ENCODE results near the gene CCNY.

CCNY gene

GRCh38 chr10:35573796-35574195 is 237.5 kb downstream of the CCNY start:
- no peak for DNase-seq
- H3K4me2 ChIP-seq (ENCODE audit: low read depth, low read length) = no peak overlapping the region
- H3K27me3 ChIP-seq (replicated peaks; ENCODE audit: insufficient read depth, low read length) = no peaks in the 10 kb centered on the region
- H3K79me2 ChIP-seq (ENCODE audit: low read length) = no peaks in the 10 kb centered on the region
- H3K9ac ChIP-seq (ENCODE audit: low read length) = no peak overlapping the region
- no peaks in the 10 kb centered on the region for H4K20me1 ChIP-seq (ENCODE audit: insufficient read depth, low read length)
- H3K4me3 ChIP-seq (ENCODE audit: low read length) = no peak overlapping the region
- no peaks in the 10 kb centered on the region for H3F3A ChIP-seq (ENCODE audit: insufficient read depth, low read length)
- H3K36me3 ChIP-seq (replicated peaks; ENCODE audit: insufficient read depth, low read length) = no peaks in the 10 kb centered on the region
- no peak overlapping the region for H2AFZ ChIP-seq (ENCODE audit: low read length)
- H3K4me1 ChIP-seq (ENCODE audit: low read length) = no peaks in the 10 kb centered on the region
- H3K27ac ChIP-seq (ENCODE audit: low read length) = no peak overlapping the region
- no peaks in the 10 kb centered on the region for H3K9me3 ChIP-seq (replicated peaks; ENCODE audit: insufficient read depth, low read length)
- TF ChIP-seq EZH2phosphoT487 (IDR thresholded peaks at IDR 0.05; ENCODE audit: low read length) (no peak), EZH2 (optimal IDR thresholded peaks at IDR 0.05; ENCODE audit: low read depth, low read length) (no peak)
- TF ChIP-seq, protein P1, sequence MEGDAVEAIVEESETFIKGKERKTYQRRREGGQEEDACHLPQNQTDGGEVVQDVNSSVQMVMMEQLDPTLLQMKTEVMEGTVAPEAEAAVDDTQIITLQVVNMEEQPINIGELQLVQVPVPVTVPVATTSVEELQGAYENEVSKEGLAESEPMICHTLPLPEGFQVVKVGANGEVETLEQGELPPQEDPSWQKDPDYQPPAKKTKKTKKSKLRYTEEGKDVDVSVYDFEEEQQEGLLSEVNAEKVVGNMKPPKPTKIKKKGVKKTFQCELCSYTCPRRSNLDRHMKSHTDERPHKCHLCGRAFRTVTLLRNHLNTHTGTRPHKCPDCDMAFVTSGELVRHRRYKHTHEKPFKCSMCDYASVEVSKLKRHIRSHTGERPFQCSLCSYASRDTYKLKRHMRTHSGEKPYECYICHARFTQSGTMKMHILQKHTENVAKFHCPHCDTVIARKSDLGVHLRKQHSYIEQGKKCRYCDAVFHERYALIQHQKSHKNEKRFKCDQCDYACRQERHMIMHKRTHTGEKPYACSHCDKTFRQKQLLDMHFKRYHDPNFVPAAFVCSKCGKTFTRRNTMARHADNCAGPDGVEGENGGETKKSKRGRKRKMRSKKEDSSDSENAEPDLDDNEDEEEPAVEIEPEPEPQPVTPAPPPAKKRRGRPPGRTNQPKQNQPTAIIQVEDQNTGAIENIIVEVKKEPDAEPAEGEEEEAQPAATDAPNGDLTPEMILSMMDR (IDR thresholded peaks at IDR 0.05; ENCODE audit: low read length) = no peak
- H3K9me2 ChIP-seq (replicated peaks; ENCODE audit: insufficient read depth, low read length) = no peaks in the 10 kb centered on the region

- no peaks in the 10 kb centered on the region for H3K27me3 ChIP-seq (replicated peaks; ENCODE audit: insufficient read depth, low read length)
- H3K4me2 ChIP-seq (ENCODE audit: low read depth, low read length) = no peak overlapping the region
- H2AFZ ChIP-seq (ENCODE audit: low read length) = no peak overlapping the region
- H3K27ac ChIP-seq (ENCODE audit: low read length) = no peak overlapping the region
- H3K4me3 ChIP-seq (ENCODE audit: low read length) = no peak overlapping the region
- H3K36me3 ChIP-seq (replicated peaks; ENCODE audit: insufficient read depth, low read length) = no peaks in the 10 kb centered on the region
- TF ChIP-seq EZH2phosphoT487 (IDR thresholded peaks at IDR 0.05; ENCODE audit: low read length) = no peak
- no peak for TF ChIP-seq EZH2 (optimal IDR thresholded peaks at IDR 0.05; ENCODE audit: low read depth, low read length)
- TF ChIP-seq, protein P1 (IDR thresholded peaks at IDR 0.05; ENCODE audit: low read length) = no peak
- no peaks in the 10 kb centered on the region for H3K9me3 ChIP-seq (replicated peaks; ENCODE audit: insufficient read depth, low read length)
- no peaks in the 10 kb centered on the region for H4K20me1 ChIP-seq (ENCODE audit: insufficient read depth, low read length)
- no peak for DNase-seq
- no peak overlapping the region for H3K9ac ChIP-seq (ENCODE audit: low read length)
- no peaks in the 10 kb centered on the region for H3F3A ChIP-seq (ENCODE audit: insufficient read depth, low read length)
- no peaks in the 10 kb centered on the region for H3K79me2 ChIP-seq (ENCODE audit: low read length)
- H3K4me1 ChIP-seq (ENCODE audit: low read length) = no peaks in the 10 kb centered on the region
- H3K9me2 ChIP-seq (replicated peaks; ENCODE audit: insufficient read depth, low read length) = no peaks in the 10 kb centered on the region
Observed at GRCh38 chr10:35574924-35575352, 238.6 kb downstream of the CCNY start.

- H2AFZ ChIP-seq (ENCODE audit: low read length) = no peak overlapping the region
- H3K4me3 ChIP-seq (ENCODE audit: low read length) = no peak overlapping the region
- TF ChIP-seq EZH2phosphoT487 (IDR thresholded peaks at IDR 0.05; ENCODE audit: low read length) (no peak), EZH2 (optimal IDR thresholded peaks at IDR 0.05; ENCODE audit: low read depth, low read length) (no peak)
- TF ChIP-seq, protein P1 (IDR thresholded peaks at IDR 0.05; ENCODE audit: low read length) = no peak
- no peaks in the 10 kb centered on the region for H4K20me1 ChIP-seq (ENCODE audit: insufficient read depth, low read length)
- no peaks in the 10 kb centered on the region for H3K36me3 ChIP-seq (replicated peaks; ENCODE audit: insufficient read depth, low read length)
- H3F3A ChIP-seq (ENCODE audit: insufficient read depth, low read length) = no peaks in the 10 kb centered on the region
- no peak overlapping the region for H3K4me2 ChIP-seq (ENCODE audit: low read depth, low read length)
- H3K4me1 ChIP-seq (ENCODE audit: low read length) = no peaks in the 10 kb centered on the region
- no peaks in the 10 kb centered on the region for H3K9me3 ChIP-seq (replicated peaks; ENCODE audit: insufficient read depth, low read length)
- no peaks in the 10 kb centered on the region for H3K9me2 ChIP-seq (replicated peaks; ENCODE audit: insufficient read depth, low read length)
- H3K27me3 ChIP-seq (replicated peaks; ENCODE audit: insufficient read depth, low read length) = no peaks in the 10 kb centered on the region
- no peak overlapping the region for H3K27ac ChIP-seq (ENCODE audit: low read length)
- no peak for DNase-seq
- no peaks in the 10 kb centered on the region for H3K79me2 ChIP-seq (ENCODE audit: low read length)
- H3K9ac ChIP-seq (ENCODE audit: low read length) = no peak overlapping the region
Observed at GRCh38 chr10:35575640-35576039, 239.3 kb downstream of the CCNY start.

All from MM.1S (cell line).